Activated B cell treated with CpG ODN at 0.5 μM for 24 hours (primary cell): ENCODE data around the gene RIN3. TPM values are rescaled to one million over a fixed set of nuclear protein-coding genes. Genes with fewer than 3 reads are reported as not detected.

Experiments used
- ATAC-seq: fragments of 200-7000 bp; cut with Tn5 transposase; one replicate; pipeline ENCODE4 v1.10.0; 2021; ENCODE audit warnings: low read depth, mild to moderate bottlenecking, moderate library complexity
- CTCF ChIA-PET: fragments of 350-600 bp; sonication (Branson Sonifier 250); formaldehyde crosslinking; loops from one replicate; lab custom pipeline; 2021; ENCODE audit warnings: antibody characterized with exemption; lab: Charles Lee
- POLR2A ChIA-PET: fragments of 350-600 bp; sonication (Branson Sonifier 250); formaldehyde crosslinking; loops from one replicate; lab custom pipeline; 2021; ENCODE audit warnings: antibody characterized with exemption; lab: Charles Lee
- DNase-seq: peaks from one replicate; pipeline ENCODE4 v3.0.0; 2022
- H3K27ac Mint-ChIP-seq: one replicate; pipeline ENCODE4 v1.8.0; 2020; ENCODE audit warnings: mixed read lengths
- H3K27me3 Mint-ChIP-seq: one replicate; pipeline ENCODE4 v1.8.0; 2021; ENCODE audit warnings: mixed read lengths
- H3K36me3 Mint-ChIP-seq: one replicate; pipeline ENCODE4 v1.8.0; 2021; ENCODE audit warnings: low read depth, mixed read lengths
- H3K4me1 Mint-ChIP-seq: one replicate; pipeline ENCODE4 v1.8.0; 2021; ENCODE audit warnings: mixed read lengths
- H3K4me3 Mint-ChIP-seq: one replicate; pipeline ENCODE4 v1.8.0; 2020; ENCODE audit warnings: mild to moderate bottlenecking, mixed read lengths
- H3K9me3 Mint-ChIP-seq: one replicate; pipeline ENCODE4 v1.8.0; 2020; ENCODE audit warnings: mixed read lengths
- CTCF ChIP-seq: fragments of 200-600 bp; IDR thresholded peaks from one replicate; pipeline ENCODE4 v1.8.0; 2022; ENCODE audit warnings: antibody characterized with exemption, mild to moderate bottlenecking
- intact Hi-C: fragments of 100-400 bp; cut with micrococcal nuclease; formaldehyde crosslinking; loops from one replicate; pipeline ENCODE4 v1.15.1; 2024
- total RNA-seq: library from RNA; stranded (reverse); gene quantifications from 2 replicates; pipeline ENCODE4 v1.2.3, GENCODE V29; 2022

The RIN3 gene
- total RNA-seq, 1 donor from 2014 or later, result 62.6 TPM

- H3K9me3 Mint-ChIP-seq, result no peaks in the 10 kb centered on the region
- POLR2A ChIA-PET, result interaction anchor here (0.6 to 6.1 kb wide), 24 partner anchors 9 to 611 kb away, joined by 3 to 144 read pairs (median 5); partner anchors contain the start of genes ATXN3, CPSF2, NDUFB1 and RIN3
These were observed 137.7 kb downstream of the RIN3 start for GRCh38 chr14:92651106-92651757.

GRCh38 chr14:92651758-92652406 is 138.3 kb downstream of the RIN3 start:
- Mint-ChIP-seq H3K27me3 (no peaks in the 10 kb centered on the region), H3K4me3 (peak overlapping the region; percentile 98), H3K27ac (peak overlapping the region; percentile 95), H3K36me3 (peaks cover 40% of the 10 kb centered on the region), H3K9me3 (no peaks in the 10 kb centered on the region), H3K4me1 (peaks cover 77% of the 10 kb centered on the region)
- ChIA-PET CTCF (interaction anchor here (0.5 to 4.3 kb wide), 12 partner anchors 16 to 116 kb away, joined by 3 to 38 read pairs (median 6); no protein-coding TSS in a partner anchor), POLR2A (interaction anchor here (0.6 to 6.1 kb wide), 24 partner anchors 8 to 612 kb away, joined by 3 to 144 read pairs (median 6); partner anchors contain the start of genes CPSF2, NDUFB1, RIN3 and TRIP11)
- DNase-seq (no peak), ATAC-seq (peak; percentile 15)
- intact Hi-C loops, result loop anchor here (1.0 to 2.0 kb wide), 7 partner anchors 7 to 101 kb away; no protein-coding TSS in a partner anchor
- TF ChIP-seq CTCF, result no peak

More at GRCh38 chr14:92651106-92651757, 137.7 kb downstream of the RIN3 start:
- Mint-ChIP-seq H3K27ac (peak overlapping the region; percentile 95), H3K36me3 (peaks cover 36% of the 10 kb centered on the region), H3K27me3 (no peaks in the 10 kb centered on the region), H3K4me3 (peak overlapping the region; percentile 98), H3K4me1 (peaks cover 76% of the 10 kb centered on the region)
- intact Hi-C loops, result loop anchor here (1.0 to 2.0 kb wide), 7 partner anchors 8 to 100 kb away; no protein-coding TSS in a partner anchor
- DNase-seq, result peak; percentile 69
- TF ChIP-seq CTCF, result no peak
- ATAC-seq, result peak; percentile 77
- CTCF ChIA-PET, result interaction anchor here (0.5 to 4.3 kb wide), 10 partner anchors 25 to 530 kb away, joined by 3 to 38 read pairs (median 3); partner anchors contain the start of genes CPSF2, LGMN and NDUFB1

GRCh38 chr14:92652413-92653151 is 139.0 kb downstream of the RIN3 start:
- CTCF ChIA-PET, result interaction anchor here (1.1 to 4.3 kb wide), 9 partner anchors 16 to 63 kb away, joined by 3 to 38 read pairs (median 8); no protein-coding TSS in a partner anchor
- Mint-ChIP-seq H3K9me3 (no peaks in the 10 kb centered on the region), H3K4me1 (peaks cover 77% of the 10 kb centered on the region), H3K27ac (peak overlapping the region; percentile 95), H3K4me3 (peak overlapping the region; percentile 98), H3K36me3 (peaks cover 46% of the 10 kb centered on the region), H3K27me3 (no peaks in the 10 kb centered on the region)
- DNase-seq (no peak), ATAC-seq (no peak)
- POLR2A ChIA-PET, result interaction anchor here (0.6 to 6.1 kb wide), 19 partner anchors 8 to 531 kb away, joined by 3 to 144 read pairs (median 5); partner anchors contain the start of genes CPSF2, NDUFB1 and RIN3
- no peak for TF ChIP-seq CTCF
- intact Hi-C loops, result no loop called here

GRCh38 chr14:92653162-92653651 is 139.6 kb downstream of the RIN3 start:
- no peaks in the 10 kb centered on the region for H3K9me3 Mint-ChIP-seq
- CTCF ChIA-PET, result interaction anchor here (1.1 to 4.3 kb wide), 8 partner anchors 15 to 64 kb away, joined by 3 to 38 read pairs (median 7); no protein-coding TSS in a partner anchor
- ATAC-seq (no peak), DNase-seq (no peak)
- no peak for TF ChIP-seq CTCF
- peaks cover 77% of the 10 kb centered on the region for H3K4me1 Mint-ChIP-seq
- peak overlapping the region; percentile 98 for H3K4me3 Mint-ChIP-seq
- peak overlapping the region; percentile 95 for H3K27ac Mint-ChIP-seq
- intact Hi-C loops, result no loop called here
- POLR2A ChIA-PET, result interaction anchor here (0.7 to 6.1 kb wide), 14 partner anchors 16 to 531 kb away, joined by 3 to 144 read pairs (median 6); partner anchors contain the start of genes CPSF2 and NDUFB1
- peaks cover 52% of the 10 kb centered on the region for H3K36me3 Mint-ChIP-seq
- H3K27me3 Mint-ChIP-seq, result no peaks in the 10 kb centered on the region
